Measurements from ENCODE around the gene RHPN2.
A peak's percentile ranks its signal among the peaks of the same experiment; 100 is the strongest.
"Not testable (repeated sequence)": the region's sequence is repeated elsewhere in the genome, so short reads cannot be mapped to it uniquely, and the experiment has no call there.

The RHPN2 gene

DNA sequence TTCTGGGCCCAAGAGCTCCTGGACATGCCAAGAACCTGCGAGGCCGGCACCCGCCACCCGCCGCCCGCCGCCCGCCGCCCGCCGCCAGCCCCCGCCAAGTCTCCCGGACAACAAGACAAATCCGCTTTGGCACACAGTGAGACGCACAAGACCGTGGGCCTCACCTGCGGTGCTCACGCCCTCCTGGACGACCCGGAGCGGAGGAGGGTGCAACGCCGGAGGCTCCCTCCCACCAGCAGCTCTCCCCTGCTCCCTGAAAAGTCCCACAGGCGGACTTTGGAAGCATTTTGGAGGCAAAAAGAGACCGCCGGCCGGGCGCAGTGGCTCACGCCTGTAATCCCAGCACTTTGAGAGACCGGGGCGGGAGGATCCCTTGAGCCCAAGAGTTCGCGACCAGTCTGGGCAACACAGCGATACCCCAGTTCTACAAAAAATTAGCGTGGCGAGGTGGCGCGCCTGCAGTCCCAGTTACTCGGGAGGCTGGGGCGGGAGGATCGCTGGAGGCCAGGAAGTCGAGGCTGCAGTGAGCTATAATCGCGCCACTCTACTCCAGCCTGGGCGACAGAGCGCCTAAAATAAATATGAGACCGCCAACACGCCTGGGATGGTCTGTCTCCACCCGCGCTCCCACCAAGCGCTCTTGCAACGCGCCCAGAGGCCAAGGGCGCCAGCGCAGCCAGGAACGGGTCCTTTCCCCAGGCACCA lies 783 bp downstream of the RHPN2 start:
- H3K27me3 ChIP-seq (ENCODE audit: control insufficient read depth, insufficient read depth, low read length), result peaks cover 2% of the 10 kb centered on the region
- peak overlapping the region; percentile 83 for H3K4me3 ChIP-seq (ENCODE audit: low read depth, low read length)
- H3K9ac ChIP-seq (ENCODE audit: low read depth, low read length), result peak overlapping the region; percentile 47
- H3K36me3 ChIP-seq (ENCODE audit: control insufficient read depth, insufficient read depth, low read length), result no peaks in the 10 kb centered on the region
- H3K9me3 ChIP-seq (ENCODE audit: control insufficient read depth, insufficient read depth, low read length), result no peaks in the 10 kb centered on the region
- H3K4me1 ChIP-seq (ENCODE audit: control insufficient read depth, insufficient read depth, low read length), result peaks cover 2% of the 10 kb centered on the region

GRCh38 chr19:33063356-33063752 lies 1.3 kb downstream of the RHPN2 start:
- no peaks in the 10 kb centered on the region for H3K9me3 ChIP-seq (ENCODE audit: control insufficient read depth, insufficient read depth, low read length)
- no peaks in the 10 kb centered on the region for H3K36me3 ChIP-seq (ENCODE audit: control insufficient read depth, insufficient read depth, low read length)
- H3K9ac ChIP-seq (ENCODE audit: low read depth, low read length), result no peak overlapping the region
- peaks cover 2% of the 10 kb centered on the region for H3K27me3 ChIP-seq (ENCODE audit: control insufficient read depth, insufficient read depth, low read length)
- H3K4me1 ChIP-seq (ENCODE audit: control insufficient read depth, insufficient read depth, low read length), result peaks cover 2% of the 10 kb centered on the region
- peak overlapping the region; percentile 50 for H3K4me3 ChIP-seq (ENCODE audit: low read depth, low read length)

- Histone ChIP-seq H3K4me3 (ENCODE audit: low read depth, low read length) (peak overlapping the region; percentile 50), H3K9ac (ENCODE audit: low read depth, low read length) (no peak overlapping the region), H3K4me1 (ENCODE audit: control insufficient read depth, insufficient read depth, low read length) (peaks cover 2% of the 10 kb centered on the region), H3K27me3 (ENCODE audit: control insufficient read depth, insufficient read depth, low read length) (peaks cover 2% of the 10 kb centered on the region), H3K9me3 (ENCODE audit: control insufficient read depth, insufficient read depth, low read length) (no peaks in the 10 kb centered on the region), H3K36me3 (ENCODE audit: control insufficient read depth, insufficient read depth, low read length) (no peaks in the 10 kb centered on the region)
Observed at GRCh38 chr19:33062902-33063301, 1.8 kb downstream of the RHPN2 start.

- Histone ChIP-seq H3K27me3 (ENCODE audit: control insufficient read depth, insufficient read depth, low read length) (peaks cover 2% of the 10 kb centered on the region), H3K9ac (ENCODE audit: low read depth, low read length) (no peak overlapping the region), H3K4me1 (ENCODE audit: control insufficient read depth, insufficient read depth, low read length) (peaks cover 4% of the 10 kb centered on the region), H3K36me3 (ENCODE audit: control insufficient read depth, insufficient read depth, low read length) (no peaks in the 10 kb centered on the region), H3K4me3 (ENCODE audit: low read depth, low read length) (no peak overlapping the region), H3K9me3 (ENCODE audit: control insufficient read depth, insufficient read depth, low read length) (no peaks in the 10 kb centered on the region)
Observed at GRCh38 chr19:33060586-33060985, 4.1 kb downstream of the RHPN2 start.

GRCh38 chr19:33055718-33056117 lies 9.0 kb downstream of the RHPN2 start:
- H3K27me3 ChIP-seq (ENCODE audit: control insufficient read depth, insufficient read depth, low read length), result no peaks in the 10 kb centered on the region
- H3K36me3 ChIP-seq (ENCODE audit: control insufficient read depth, insufficient read depth, low read length), result peaks cover 3% of the 10 kb centered on the region
- no peak overlapping the region for H3K9ac ChIP-seq (ENCODE audit: low read depth, low read length)
- no peak overlapping the region for H3K4me3 ChIP-seq (ENCODE audit: low read depth, low read length)
- H3K9me3 ChIP-seq (ENCODE audit: control insufficient read depth, insufficient read depth, low read length), result no peaks in the 10 kb centered on the region
- H3K4me1 ChIP-seq (ENCODE audit: control insufficient read depth, insufficient read depth, low read length), result peaks cover 3% of the 10 kb centered on the region

GRCh38 chr19:33054623-33055022 lies 10.1 kb downstream of the RHPN2 start:
- Histone ChIP-seq H3K9me3 (ENCODE audit: control insufficient read depth, insufficient read depth, low read length) (no peaks in the 10 kb centered on the region), H3K9ac (ENCODE audit: low read depth, low read length) (no peak overlapping the region), H3K27me3 (ENCODE audit: control insufficient read depth, insufficient read depth, low read length) (no peaks in the 10 kb centered on the region), H3K36me3 (ENCODE audit: control insufficient read depth, insufficient read depth, low read length) (peaks cover 3% of the 10 kb centered on the region), H3K4me3 (ENCODE audit: low read depth, low read length) (no peak overlapping the region), H3K4me1 (ENCODE audit: control insufficient read depth, insufficient read depth, low read length) (peaks cover 3% of the 10 kb centered on the region)

GRCh38 chr19:33052352-33052972 lies 12.2 kb downstream of the RHPN2 start:
- H3K36me3 ChIP-seq (ENCODE audit: control insufficient read depth, insufficient read depth, low read length), result peaks cover 3% of the 10 kb centered on the region
- peaks cover 3% of the 10 kb centered on the region for H3K4me1 ChIP-seq (ENCODE audit: control insufficient read depth, insufficient read depth, low read length)
- H3K4me3 ChIP-seq (ENCODE audit: low read depth, low read length), result no peak overlapping the region
- no peaks in the 10 kb centered on the region for H3K27me3 ChIP-seq (ENCODE audit: control insufficient read depth, insufficient read depth, low read length)
- H3K9ac ChIP-seq (ENCODE audit: low read depth, low read length), result no peak overlapping the region
- H3K9me3 ChIP-seq (ENCODE audit: control insufficient read depth, insufficient read depth, low read length), result no peaks in the 10 kb centered on the region

DNA sequence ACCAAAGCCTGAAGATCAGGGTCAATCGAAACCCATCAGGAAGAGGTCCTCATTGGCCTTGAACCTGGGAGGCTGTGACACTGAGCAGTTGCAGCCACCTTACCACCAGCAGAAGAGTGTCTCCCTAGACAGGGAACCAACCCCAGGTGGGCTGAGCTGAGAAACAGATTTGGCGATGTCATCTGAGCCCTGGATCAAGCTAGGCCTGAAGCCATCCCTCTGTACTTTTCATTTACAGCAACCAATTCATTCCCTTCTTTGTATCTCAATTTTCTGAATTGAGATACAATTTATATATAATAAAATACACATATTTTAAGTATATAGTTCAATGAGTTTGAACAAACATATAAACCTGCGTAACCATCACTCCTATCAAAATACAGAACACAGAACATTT lies 14.6 kb downstream of the RHPN2 start:
- H3K4me1 ChIP-seq (ENCODE audit: control insufficient read depth, insufficient read depth, low read length), result no peaks in the 10 kb centered on the region
- no peaks in the 10 kb centered on the region for H3K9me3 ChIP-seq (ENCODE audit: control insufficient read depth, insufficient read depth, low read length)
- no peak overlapping the region for H3K9ac ChIP-seq (ENCODE audit: low read depth, low read length)
- peaks cover 3% of the 10 kb centered on the region for H3K36me3 ChIP-seq (ENCODE audit: control insufficient read depth, insufficient read depth, low read length)
- no peak overlapping the region for H3K4me3 ChIP-seq (ENCODE audit: low read depth, low read length)
- H3K27me3 ChIP-seq (ENCODE audit: control insufficient read depth, insufficient read depth, low read length), result no peaks in the 10 kb centered on the region

GRCh38 chr19:33048806-33049676 lies 15.6 kb downstream of the RHPN2 start:
- Histone ChIP-seq H3K9me3 (ENCODE audit: control insufficient read depth, insufficient read depth, low read length) (no peaks in the 10 kb centered on the region), H3K27me3 (ENCODE audit: control insufficient read depth, insufficient read depth, low read length) (no peaks in the 10 kb centered on the region), H3K36me3 (ENCODE audit: control insufficient read depth, insufficient read depth, low read length) (no peaks in the 10 kb centered on the region), H3K4me3 (ENCODE audit: low read depth, low read length) (no peak overlapping the region), H3K4me1 (ENCODE audit: control insufficient read depth, insufficient read depth, low read length) (no peaks in the 10 kb centered on the region), H3K9ac (ENCODE audit: low read depth, low read length) (no peak overlapping the region)

DNA sequence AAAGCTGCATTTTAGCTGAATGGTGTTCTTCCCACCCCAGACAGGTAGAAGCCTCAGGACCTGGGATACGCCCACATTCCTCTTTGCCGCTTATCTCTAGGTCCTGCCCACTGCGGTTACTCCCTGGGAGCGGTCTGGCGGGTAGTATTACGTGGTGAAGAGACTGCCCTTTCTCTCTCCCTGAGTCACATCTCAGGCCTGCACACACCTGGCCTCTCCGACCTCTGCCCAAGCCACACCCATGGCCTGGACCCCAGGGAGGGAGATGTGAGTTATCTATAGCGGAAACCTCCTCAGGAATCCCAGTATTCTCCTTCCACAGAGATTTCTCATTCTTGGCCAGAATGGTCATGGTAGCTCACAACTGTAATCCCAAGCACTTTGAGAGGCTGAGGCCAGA lies 17.3 kb downstream of the RHPN2 start:
- H3K9me3 ChIP-seq (ENCODE audit: control insufficient read depth, insufficient read depth, low read length), result no peaks in the 10 kb centered on the region
- no peaks in the 10 kb centered on the region for H3K4me1 ChIP-seq (ENCODE audit: control insufficient read depth, insufficient read depth, low read length)
- no peak overlapping the region for H3K9ac ChIP-seq (ENCODE audit: low read depth, low read length)
- no peak overlapping the region for H3K4me3 ChIP-seq (ENCODE audit: low read depth, low read length)
- no peaks in the 10 kb centered on the region for H3K36me3 ChIP-seq (ENCODE audit: control insufficient read depth, insufficient read depth, low read length)
- H3K27me3 ChIP-seq (ENCODE audit: control insufficient read depth, insufficient read depth, low read length), result no peaks in the 10 kb centered on the region

DNA sequence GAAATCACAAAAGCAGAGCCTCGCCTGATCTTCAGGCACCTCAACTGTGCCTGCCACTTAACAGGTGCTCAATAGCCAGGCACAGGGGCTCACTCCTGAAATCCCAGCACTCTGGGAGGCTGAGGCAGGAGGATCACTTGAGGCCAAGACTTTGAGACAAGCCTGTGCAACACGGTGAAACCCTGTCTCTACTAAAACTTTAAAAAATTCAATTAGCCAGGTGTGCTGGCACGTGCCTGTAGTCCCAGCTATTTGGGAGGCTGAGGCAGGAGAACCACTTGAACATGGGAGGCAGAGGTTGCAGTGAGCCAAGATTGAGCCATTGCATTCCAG lies 22.9 kb downstream of the RHPN2 start:
- not testable (repeated sequence) for H3K4me1 ChIP-seq (ENCODE audit: control insufficient read depth, insufficient read depth, low read length); H3K9ac ChIP-seq (ENCODE audit: low read depth, low read length); H3K9me3 ChIP-seq (ENCODE audit: control insufficient read depth, insufficient read depth, low read length); H3K27me3 ChIP-seq (ENCODE audit: control insufficient read depth, insufficient read depth, low read length); H3K36me3 ChIP-seq (ENCODE audit: control insufficient read depth, insufficient read depth, low read length); H3K4me3 ChIP-seq (ENCODE audit: low read depth, low read length)

All from iPS-15b (cell line).